ENCODE measurements around the gene BTN1A1. TPM values are rescaled to one million over a fixed set of nuclear protein-coding genes. Genes with fewer than 3 reads are reported as not detected.
"Not testable (repeated sequence)": the region's sequence is repeated elsewhere in the genome, so short reads cannot be mapped to it uniquely, and the experiment has no call there.

The BTN1A1 gene
- total RNA-seq, 1 experiment from 2014 or later: not detected

- no peaks in the 10 kb centered on the region for H3K9me3 ChIP-seq (replicated peaks)
- H3K4me3 ChIP-seq: no peak overlapping the region
- DNase-seq (ENCODE audit: low read depth in 1 of 2, low spot score in 2 of 2): no peak
- H3K36me3 ChIP-seq: peaks cover 43% of the 10 kb centered on the region
- no peaks in the 10 kb centered on the region for H3K27me3 ChIP-seq (replicated peaks)
- H3K4me1 ChIP-seq (replicated peaks): 0 out of 2 replicates have a peak, but pooled peaks cover 3% of the 10 kb centered on the region
- no peak overlapping the region for H3K27ac ChIP-seq
Observed at GRCh38 chr6:26545627-26546026, 45.5 kb downstream of the BTN1A1 start.

DNA sequence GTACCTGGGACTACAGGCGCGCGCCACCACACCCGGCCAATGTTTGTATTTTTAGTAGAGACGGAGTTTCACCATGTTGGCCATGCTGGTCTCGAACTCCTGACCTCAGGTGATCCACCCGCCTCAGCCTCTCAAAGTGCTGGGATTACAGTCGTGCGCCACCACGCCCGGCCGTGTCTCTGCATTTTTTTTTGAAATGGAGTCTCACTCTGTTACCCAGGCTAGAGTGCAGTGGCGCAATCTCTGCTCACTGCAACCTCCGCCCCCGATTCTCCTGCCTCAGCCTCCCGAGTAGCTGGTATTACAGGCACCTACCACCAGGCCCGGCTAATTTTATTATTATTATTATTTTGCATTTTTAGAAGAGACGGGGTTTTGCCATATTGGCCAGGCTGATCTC lies 47.3 kb downstream of the BTN1A1 start:
- peaks cover 33% of the 10 kb centered on the region for H3K36me3 ChIP-seq
- H3K27me3 ChIP-seq (replicated peaks); H3K4me3 ChIP-seq; H3K9me3 ChIP-seq (replicated peaks); H3K27ac ChIP-seq; H3K4me1 ChIP-seq (replicated peaks); DNase-seq (ENCODE audit: low read depth in 1 of 2, low spot score in 2 of 2): not testable (repeated sequence)

DNA sequence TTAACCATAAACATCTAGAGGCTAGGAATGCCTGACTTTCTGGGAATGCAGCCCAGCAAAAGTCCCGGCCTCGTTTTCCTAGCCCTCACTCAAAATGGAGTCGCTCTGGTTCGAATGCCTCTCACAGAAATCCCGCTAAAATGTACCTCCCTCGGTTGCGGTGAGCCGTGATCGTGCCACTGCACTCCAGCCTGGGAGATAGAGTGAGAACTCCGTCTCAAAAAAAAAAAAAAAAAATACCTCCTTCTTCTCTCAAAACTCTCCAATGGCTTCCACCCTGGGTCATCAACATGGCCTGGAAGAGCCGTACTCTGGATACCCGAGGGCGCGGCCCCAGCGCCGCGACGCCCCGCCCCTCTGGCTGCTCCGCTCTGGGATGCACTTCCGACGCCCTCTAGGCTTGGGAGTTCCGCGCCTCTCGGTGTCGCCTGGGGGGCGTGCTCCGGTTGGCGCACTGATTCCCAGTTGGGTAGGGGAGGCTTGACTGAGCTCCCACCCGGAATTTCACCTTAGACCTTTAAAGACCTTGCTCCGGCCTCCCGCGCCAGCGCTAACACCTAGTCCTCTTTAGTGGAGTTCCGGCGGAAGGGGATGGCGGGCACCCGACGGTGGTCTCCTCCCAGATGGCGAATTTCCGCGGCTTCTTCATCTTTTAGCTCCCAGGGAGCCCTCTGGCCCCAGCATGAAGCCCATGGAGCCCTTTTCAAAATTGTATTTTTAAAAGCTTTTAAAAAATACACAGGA lies 50.3 kb downstream of the BTN1A1 start:
- H3K9me3 ChIP-seq (replicated peaks): no peaks in the 10 kb centered on the region
- peak; percentile 52 to 77 for DNase-seq (ENCODE audit: low read depth in 1 of 2, low spot score in 2 of 2)

DNA sequence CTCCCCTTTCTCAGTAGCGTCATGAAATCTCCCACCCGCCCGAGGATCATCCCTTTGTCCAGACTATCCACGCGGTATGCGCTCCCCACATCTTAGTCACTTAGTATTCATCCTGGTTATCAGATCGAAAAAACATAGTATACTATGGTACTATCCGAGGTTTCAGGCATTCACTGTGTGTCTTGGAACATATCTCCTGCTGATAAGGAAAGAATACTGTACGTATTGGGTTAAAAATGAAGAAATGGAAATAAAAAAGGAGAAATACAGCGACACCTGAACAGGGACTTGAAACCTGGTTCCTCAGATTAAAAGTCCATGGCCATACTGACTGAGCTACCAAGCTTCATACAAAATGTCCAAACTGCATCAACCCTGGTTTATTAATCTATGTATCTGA lies 52.1 kb downstream of the BTN1A1 start:
- peaks cover 14% of the 10 kb centered on the region for H3K4me1 ChIP-seq (replicated peaks)
- H3K4me3 ChIP-seq: no peak overlapping the region
- H3K9me3 ChIP-seq (replicated peaks): no peaks in the 10 kb centered on the region
- H3K27ac ChIP-seq: no peak overlapping the region
- no peaks in the 10 kb centered on the region for H3K36me3 ChIP-seq
- H3K27me3 ChIP-seq (replicated peaks): no peaks in the 10 kb centered on the region
- no peak for DNase-seq (ENCODE audit: low read depth in 1 of 2, low spot score in 2 of 2)

More for the DNA sequence above, 50.3 kb downstream of the BTN1A1 start:
- Histone ChIP-seq H3K27me3 (replicated peaks) (no peaks in the 10 kb centered on the region), H3K4me3 (peak overlapping the region; percentile 40), H3K4me1 (replicated peaks) (peaks cover 10% of the 10 kb centered on the region), H3K36me3 (peaks cover 10% of the 10 kb centered on the region), H3K27ac (no peak overlapping the region)

DNA sequence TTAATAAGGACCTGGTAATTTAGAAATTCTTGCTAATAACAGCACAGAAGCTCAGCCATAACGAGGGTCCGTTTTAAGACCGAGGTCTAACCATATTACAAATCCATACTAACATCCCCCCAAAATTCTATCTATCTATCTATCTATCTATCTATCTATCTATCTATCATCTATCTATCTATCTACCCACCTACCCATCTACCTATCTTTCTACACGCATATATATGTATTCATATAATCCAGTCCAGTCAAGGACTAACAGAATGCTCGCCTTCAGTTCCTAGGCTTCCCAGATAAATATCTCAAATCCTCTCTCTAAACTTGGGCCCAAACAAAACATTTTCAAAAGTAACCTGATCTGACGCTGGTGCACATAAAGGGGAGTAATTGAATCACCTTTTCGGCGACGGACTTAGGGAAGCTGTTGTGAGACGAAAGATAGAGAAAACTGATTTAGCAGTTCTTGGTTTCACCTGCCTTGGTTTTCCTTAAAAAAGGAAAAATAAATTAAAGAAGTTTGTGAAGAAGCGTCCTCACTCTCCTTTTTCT lies 52.6 kb downstream of the BTN1A1 start:
- Histone ChIP-seq H3K36me3 (no peaks in the 10 kb centered on the region), H3K4me3 (peak overlapping the region; percentile 41), H3K9me3 (replicated peaks) (no peaks in the 10 kb centered on the region), H3K4me1 (replicated peaks) (peaks cover 14% of the 10 kb centered on the region), H3K27ac (no peak overlapping the region), H3K27me3 (replicated peaks) (no peaks in the 10 kb centered on the region)
- DNase-seq (ENCODE audit: low read depth in 1 of 2, low spot score in 2 of 2): no peak

DNA sequence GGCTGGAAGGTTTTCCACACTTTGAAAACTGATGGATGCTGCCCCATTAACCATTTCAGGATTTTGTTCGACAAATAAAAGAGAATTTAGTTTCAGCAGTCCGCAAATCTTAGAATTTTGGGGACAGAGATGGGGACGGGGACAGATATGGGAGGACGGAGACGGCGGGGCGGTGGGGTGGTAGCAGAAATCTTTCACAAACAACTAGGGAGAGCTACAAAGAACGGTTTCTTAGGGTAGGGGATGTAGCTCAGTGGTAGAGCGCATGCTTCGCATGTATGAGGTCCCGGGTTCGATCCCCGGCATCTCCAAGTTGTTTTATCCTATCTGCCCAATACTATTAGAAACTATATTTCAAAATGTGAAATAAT lies 53.1 kb downstream of the BTN1A1 start:
- peak overlapping the region; percentile 26; the same call in 1 of the 2 replicates for H3K27ac ChIP-seq
- peaks cover 14% of the 10 kb centered on the region for H3K4me1 ChIP-seq (replicated peaks)
- DNase-seq (ENCODE audit: low read depth in 1 of 2, low spot score in 2 of 2): peak in 1 of 2 experiments; percentile 76
- H3K9me3 ChIP-seq (replicated peaks): no peaks in the 10 kb centered on the region
- no peaks in the 10 kb centered on the region for H3K36me3 ChIP-seq
- H3K4me3 ChIP-seq: peak overlapping the region; percentile 41
- H3K27me3 ChIP-seq (replicated peaks): no peaks in the 10 kb centered on the region

GRCh38 chr6:26553635-26554446 lies 53.7 kb downstream of the BTN1A1 start:
- no peaks in the 10 kb centered on the region for H3K36me3 ChIP-seq
- H3K4me1 ChIP-seq (replicated peaks): peaks cover 14% of the 10 kb centered on the region
- peak overlapping the region; percentile 41 for H3K4me3 ChIP-seq
- H3K27ac ChIP-seq: peak overlapping the region; percentile 26
- no peaks in the 10 kb centered on the region for H3K9me3 ChIP-seq (replicated peaks)
- H3K27me3 ChIP-seq (replicated peaks): no peaks in the 10 kb centered on the region
- peak; percentile 86 to 97 for DNase-seq (ENCODE audit: low read depth in 1 of 2, low spot score in 2 of 2)

DNA sequence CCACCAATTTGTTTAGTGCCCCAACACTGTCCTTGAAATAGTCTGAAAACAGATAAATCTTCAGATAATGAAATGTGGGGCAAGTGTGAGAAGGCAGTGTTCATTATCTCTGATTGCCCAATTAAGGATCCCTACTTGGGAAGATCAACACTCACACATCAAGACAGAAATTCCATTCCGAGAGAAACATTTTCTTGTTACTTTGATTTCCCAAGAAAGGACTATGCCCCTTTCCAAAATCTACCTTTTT lies 54.3 kb downstream of the BTN1A1 start:
- DNase-seq (ENCODE audit: low read depth in 1 of 2, low spot score in 2 of 2): no peak
- no peaks in the 10 kb centered on the region for H3K27me3 ChIP-seq (replicated peaks)
- H3K4me3 ChIP-seq: peak overlapping the region; percentile 41
- no peaks in the 10 kb centered on the region for H3K9me3 ChIP-seq (replicated peaks)
- H3K4me1 ChIP-seq (replicated peaks): peaks cover 14% of the 10 kb centered on the region
- H3K27ac ChIP-seq: no peak overlapping the region
- no peaks in the 10 kb centered on the region for H3K36me3 ChIP-seq

GRCh38 chr6:26554697-26555504 lies 54.8 kb downstream of the BTN1A1 start:
- peak; percentile 71 to 76 for DNase-seq (ENCODE audit: low read depth in 1 of 2, low spot score in 2 of 2)
- Histone ChIP-seq H3K9me3 (replicated peaks) (no peaks in the 10 kb centered on the region), H3K4me3 (peak overlapping the region; percentile 41), H3K27me3 (replicated peaks) (no peaks in the 10 kb centered on the region), H3K36me3 (no peaks in the 10 kb centered on the region), H3K27ac (no peak overlapping the region), H3K4me1 (replicated peaks) (peaks cover 14% of the 10 kb centered on the region)

DNA sequence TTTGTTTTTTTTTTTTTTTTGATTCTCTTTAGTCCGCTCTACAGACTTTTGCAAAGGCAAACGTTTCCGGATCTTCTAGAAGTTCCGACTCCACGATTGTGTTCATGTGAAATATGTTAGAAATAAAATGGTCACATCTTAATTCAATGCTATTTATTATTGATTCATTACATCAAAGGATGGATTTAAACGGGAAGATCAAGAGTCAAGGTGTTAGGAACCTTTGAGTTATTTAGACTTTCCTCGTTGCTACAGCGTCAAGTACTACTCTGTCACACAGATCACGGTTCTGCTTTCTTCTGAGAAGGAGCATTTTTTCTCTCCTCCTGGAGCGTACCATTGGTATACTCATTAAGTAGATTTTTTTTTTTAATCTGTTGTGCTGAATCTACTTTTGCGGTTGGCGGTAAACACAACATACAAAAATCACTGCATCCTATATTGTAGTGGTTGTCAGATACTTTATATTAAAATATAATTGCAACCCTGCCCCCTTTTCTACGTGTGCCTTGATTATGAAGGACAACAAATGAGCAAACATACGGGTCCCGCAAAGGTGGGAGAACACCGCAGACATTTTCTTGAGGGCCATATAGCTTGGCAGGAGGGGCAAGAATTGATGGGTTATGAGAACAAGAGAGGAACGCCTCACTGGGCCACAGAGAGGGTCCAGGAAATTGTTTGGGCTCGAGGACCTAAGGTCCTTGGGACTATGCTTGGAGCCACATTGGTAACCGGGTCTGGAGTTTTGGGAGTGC lies 55.6 kb downstream of the BTN1A1 start:
- Histone ChIP-seq H3K9me3 (replicated peaks) (no peaks in the 10 kb centered on the region), H3K4me1 (replicated peaks) (peaks cover 11% of the 10 kb centered on the region), H3K36me3 (no peaks in the 10 kb centered on the region), H3K4me3 (no peak overlapping the region), H3K27me3 (replicated peaks) (no peaks in the 10 kb centered on the region), H3K27ac (no peak overlapping the region)
- peak in 1 of 2 experiments; percentile 18 for DNase-seq (ENCODE audit: low read depth in 1 of 2, low spot score in 2 of 2)

DNA sequence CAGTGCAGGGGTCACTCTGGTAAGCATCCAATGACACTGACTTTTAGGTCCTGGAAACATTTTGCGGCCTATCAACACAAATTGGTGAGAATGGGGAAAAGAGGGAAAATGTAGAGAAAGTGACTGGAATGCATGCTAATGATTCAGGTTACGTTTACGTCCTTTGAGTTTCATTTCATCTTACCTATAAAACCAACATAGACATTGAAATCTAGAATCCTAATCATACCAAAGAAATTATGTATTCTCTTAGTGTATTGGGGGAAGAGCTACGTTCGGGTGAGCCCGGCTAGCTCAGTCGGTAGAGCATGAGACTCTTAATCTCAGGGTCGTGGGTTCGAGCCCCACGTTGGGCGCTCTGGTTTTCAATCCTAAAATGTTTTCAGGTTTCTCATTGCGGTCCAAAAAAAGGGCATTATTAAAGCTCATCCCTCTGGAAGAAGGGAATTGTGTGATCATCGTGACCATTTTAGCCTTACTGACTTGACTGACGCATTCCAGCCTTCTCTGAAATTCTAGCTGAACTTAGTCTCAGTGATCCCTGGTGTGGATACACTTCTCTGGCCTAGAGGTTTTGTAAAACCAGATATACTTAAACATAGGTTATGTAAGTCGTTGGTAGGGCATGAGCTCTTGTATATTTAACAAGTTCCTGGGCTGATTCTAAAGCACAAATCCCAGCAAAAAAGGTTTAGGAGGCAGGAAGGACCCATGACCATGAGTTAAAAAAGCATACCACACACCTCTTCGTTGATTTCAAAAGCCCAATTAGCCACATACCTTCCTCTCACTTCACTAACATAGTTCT lies 56.4 kb downstream of the BTN1A1 start:
- peak; percentile 71 to 86 for DNase-seq (ENCODE audit: low read depth in 1 of 2, low spot score in 2 of 2)
- H3K4me1 ChIP-seq (replicated peaks): peaks cover 11% of the 10 kb centered on the region
- no peaks in the 10 kb centered on the region for H3K27me3 ChIP-seq (replicated peaks)
- no peaks in the 10 kb centered on the region for H3K9me3 ChIP-seq (replicated peaks)
- no peak overlapping the region for H3K4me3 ChIP-seq
- no peaks in the 10 kb centered on the region for H3K36me3 ChIP-seq
- H3K27ac ChIP-seq: no peak overlapping the region
